Upper lobe of left lung (tissue), 4 donors: Measurements from ENCODE around the gene METTL9.

Source experiments
- EP300 ChIP-seq, 4 donors: sonication (generic); formaldehyde crosslinking; IDR thresholded peaks; one replicate each; pipeline ENCODE4 v1.5.1; 2017; ENCODE audit warnings: antibody characterized with exemption in 4 of 4, control low read depth in 2 of 4
- POLR2A ChIP-seq, 4 donors: fragments of 450-650 bp; IDR thresholded peaks; one replicate each; pipeline ENCODE4 v1.5.1; 2016 to 2017; ENCODE audit warnings: antibody characterized with exemption in 4 of 4, mild to moderate bottlenecking in 2 of 4

GRCh38 chr16:21659124-21659523 lies 59.7 kb downstream of the METTL9 start:
- TF ChIP-seq POLR2A (IDR thresholded peaks at IDR 0.05) (no peak), EP300 (IDR thresholded peaks at IDR 0.05) (no peak)
